Chondrocyte (in vitro differentiated cells): Measurements from ENCODE around the gene ALK. TPM values are rescaled to one million over a fixed set of nuclear protein-coding genes. Genes with fewer than 3 reads are reported as not detected.

Source experiments
- DNase-seq: peaks from one replicate; pipeline ENCODE4 v3.0.0; 2021; ENCODE audit warnings: mixed read lengths, low spot score
- H3K27ac Mint-ChIP-seq: one replicate; pipeline ENCODE4 v1.8.0; 2021; ENCODE audit warnings: mild to moderate bottlenecking, moderate library complexity, mixed read lengths; ENCODE audit not compliant: unreplicated experiment
- H3K27me3 Mint-ChIP-seq: 2 replicates; pipeline ENCODE4 v1.8.0; 2021; ENCODE audit warnings: low read depth, mixed read lengths
- H3K36me3 Mint-ChIP-seq: 2 replicates; pipeline ENCODE4 v1.8.0; 2021; ENCODE audit warnings: low read depth, mixed read lengths
- H3K4me1 Mint-ChIP-seq: 2 replicates; pipeline ENCODE4 v1.8.0; 2021; ENCODE audit warnings: low read depth, mild to moderate bottlenecking, mixed read lengths
- H3K4me3 Mint-ChIP-seq: one replicate; pipeline ENCODE4 v1.8.0; 2021; ENCODE audit warnings: mild to moderate bottlenecking, moderate library complexity, mixed read lengths; ENCODE audit not compliant: unreplicated experiment
- H3K9me3 Mint-ChIP-seq: 2 replicates; pipeline ENCODE4 v1.8.0; 2021; ENCODE audit warnings: low read depth, mixed read lengths
- CTCF ChIP-seq: fragments of 200-600 bp; sonication (generic); IDR thresholded peaks from 2 replicates; pipeline ENCODE4 v1.5.0; 2021; ENCODE audit warnings: antibody characterized with exemption, mild to moderate bottlenecking, moderate library complexity
- total RNA-seq: library from RNA; stranded (reverse); gene quantifications from 3 replicates; pipeline ENCODE4 v1.2.1, GENCODE V29; 2021

Gene ALK
- total RNA-seq, 1 donor from 2014 or later = 0.07 TPM

- peaks cover 10% of the 10 kb centered on the region for H3K9me3 Mint-ChIP-seq
- H3K27me3 Mint-ChIP-seq = no peaks in the 10 kb centered on the region
- H3K36me3 Mint-ChIP-seq = peaks cover 6% of the 10 kb centered on the region
- no peak overlapping the region for H3K4me3 Mint-ChIP-seq
- no peaks in the 10 kb centered on the region for H3K4me1 Mint-ChIP-seq
- H3K27ac Mint-ChIP-seq = no peak overlapping the region
- no peak for TF ChIP-seq CTCF
- DNase-seq = no peak
Observed at GRCh38 chr2:29490045-29490444, 431.3 kb downstream of the ALK start.

- H3K36me3 Mint-ChIP-seq = peaks cover 8% of the 10 kb centered on the region
- peaks cover 14% of the 10 kb centered on the region for H3K9me3 Mint-ChIP-seq
- no peak for TF ChIP-seq CTCF
- H3K4me1 Mint-ChIP-seq = no peaks in the 10 kb centered on the region
- no peak overlapping the region for H3K27ac Mint-ChIP-seq
- no peak overlapping the region for H3K4me3 Mint-ChIP-seq
- H3K27me3 Mint-ChIP-seq = no peaks in the 10 kb centered on the region
- DNase-seq = no peak
Observed at GRCh38 chr2:29489568-29489967, 431.8 kb downstream of the ALK start.

GRCh38 chr2:29487967-29488555 is 433.3 kb downstream of the ALK start:
- no peak overlapping the region for H3K27ac Mint-ChIP-seq
- peaks cover 18% of the 10 kb centered on the region for H3K9me3 Mint-ChIP-seq
- no peaks in the 10 kb centered on the region for H3K27me3 Mint-ChIP-seq
- H3K4me3 Mint-ChIP-seq = no peak overlapping the region
- peaks cover 8% of the 10 kb centered on the region for H3K36me3 Mint-ChIP-seq
- no peaks in the 10 kb centered on the region for H3K4me1 Mint-ChIP-seq
- TF ChIP-seq CTCF = no peak
- DNase-seq = no peak

DNA sequence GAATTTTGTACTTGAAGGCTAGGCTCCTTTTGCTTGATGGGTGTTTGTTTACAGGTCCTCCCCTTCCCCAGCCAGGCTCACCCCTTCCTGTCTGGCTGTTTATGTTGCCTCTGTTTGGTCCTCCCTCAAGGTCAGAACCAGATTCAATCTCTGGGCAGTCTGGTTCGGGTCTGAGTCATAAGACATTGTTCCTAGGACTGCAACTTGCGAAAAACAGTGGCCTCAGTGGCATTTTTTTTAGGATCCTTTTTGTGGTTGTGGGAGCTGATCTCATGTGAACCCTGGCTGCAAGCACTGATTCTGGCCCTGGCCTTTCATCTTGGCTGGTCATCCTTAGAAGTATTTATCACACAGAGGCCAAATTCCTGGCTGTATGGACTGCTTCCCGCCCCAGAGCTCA is 435.8 kb downstream of the ALK start:
- H3K27ac Mint-ChIP-seq = no peak overlapping the region
- no peak overlapping the region for H3K4me3 Mint-ChIP-seq
- peaks cover 18% of the 10 kb centered on the region for H3K9me3 Mint-ChIP-seq
- H3K4me1 Mint-ChIP-seq = no peaks in the 10 kb centered on the region
- DNase-seq = no peak
- peaks cover 8% of the 10 kb centered on the region for H3K36me3 Mint-ChIP-seq
- H3K27me3 Mint-ChIP-seq = no peaks in the 10 kb centered on the region
- TF ChIP-seq CTCF = no peak

GRCh38 chr2:29485117-29485516 is 436.3 kb downstream of the ALK start:
- Mint-ChIP-seq H3K9me3 (peaks cover 18% of the 10 kb centered on the region), H3K4me3 (no peak overlapping the region), H3K27ac (no peak overlapping the region), H3K27me3 (no peaks in the 10 kb centered on the region), H3K4me1 (peaks cover 3% of the 10 kb centered on the region), H3K36me3 (peaks cover 8% of the 10 kb centered on the region)
- no peak for TF ChIP-seq CTCF
- DNase-seq = no peak
